SK-N-SH (cell line): ENCODE results near the gene FLRT1. TPM values are rescaled to one million over a fixed set of nuclear protein-coding genes. Genes with fewer than 3 reads are reported as not detected.

Experiments
- CTCF ChIA-PET: fragments of 300-600, 350-600 bp; formaldehyde crosslinking; extraction: SDS; loops from one replicate; lab custom pipeline; 2021; lab: Yijun Ruan, JAX
- POLR2A ChIA-PET: fragments of 350-600 bp; sonication (Branson Sonifier 250); formaldehyde crosslinking; extraction: SDS; loops from one replicate; lab custom pipeline; 2020; ENCODE audit warnings: antibody characterized with exemption, inconsistent platforms; lab: Yijun Ruan, JAX
- DNase-seq: peaks from one replicate; pipeline ENCODE4 v3.0.0; 2012
- H2AFZ ChIP-seq: fragments of 200-600 bp; sonication (generic); 2 replicates; pipeline ENCODE4 v1.8.1; 2016; ENCODE audit warnings: antibody characterized with exemption, mild to moderate bottlenecking, low read depth
- H3F3A ChIP-seq: fragments of 200-600 bp; sonication (generic); replicated peaks from 2 replicates; pipeline ENCODE3; 2016; ENCODE audit warnings: antibody characterized with exemption, mild to moderate bottlenecking; ENCODE audit not compliant: insufficient read depth
- H3K27ac ChIP-seq, 2 experiments: fragments of 200-500 bp in 1 of 2; fragments of 200-600 bp in 1 of 2; sonication (Bioruptor generic) in 1 of 2; sonication (generic), shearing (Covaris generic) in 1 of 2; 2 replicates each; pipeline versions ENCODE4 v1.5.1 to v1.6.1; 2014 to 2016; ENCODE audit warnings: low read depth in 2 of 2, inconsistent platforms in 1 of 2, low read length in 1 of 2, mild to moderate bottlenecking in 1 of 2, mixed read lengths in 1 of 2
- H3K27me3 ChIP-seq: fragments of 200-600 bp; sonication (generic), shearing (Covaris generic); 2 replicates; pipeline ENCODE4 v1.6.1; 2016; ENCODE audit warnings: mixed run types; ENCODE audit not compliant: insufficient read depth
- H3K36me3 ChIP-seq, 2 experiments: fragments of 200-500 bp in 1 of 2; fragments of 200-600 bp in 1 of 2; sonication (Bioruptor generic) in 1 of 2; sonication (generic) in 1 of 2; replicated peaks in 1 of 2; 2 replicates each; pipeline versions ENCODE3 to v1.5.1; 2014 to 2016; ENCODE audit warnings: low read length in 1 of 2, mild to moderate bottlenecking in 1 of 2; ENCODE audit not compliant: insufficient read depth in 2 of 2, control insufficient read depth in 1 of 2
- H3K4me1 ChIP-seq, 2 experiments: fragments of 200-500 bp in 1 of 2; fragments of 200-600 bp in 1 of 2; sonication (Bioruptor generic) in 1 of 2; sonication (generic), shearing (Covaris generic) in 1 of 2; 2 replicates each; pipeline versions ENCODE4 v1.5.1 to v1.6.1; 2014 to 2016; ENCODE audit warnings: low read depth in 1 of 2, low read length in 1 of 2, mixed run types in 1 of 2; ENCODE audit not compliant: insufficient read depth in 2 of 2, control insufficient read depth in 1 of 2
- H3K4me2 ChIP-seq: fragments of 200-600 bp; sonication (generic), shearing (Covaris generic); 2 replicates; pipeline ENCODE4 v1.6.1; 2017; ENCODE audit warnings: mixed run types
- H3K4me3 ChIP-seq, 2 experiments: fragments of 200-500 bp in 1 of 2; fragments of 200-600 bp in 1 of 2; sonication (Bioruptor generic) in 1 of 2; sonication (generic), shearing (Covaris generic) in 1 of 2; 2 replicates each; pipeline versions ENCODE4 v1.5.1 to v1.8.1; 2014 to 2016; ENCODE audit warnings: low read depth in 2 of 2, inconsistent platforms in 1 of 2, low read length in 1 of 2, mild to moderate bottlenecking in 1 of 2, mixed read lengths in 1 of 2, moderate library complexity in 1 of 2
- H3K79me2 ChIP-seq: fragments of 200-600 bp; sonication (generic); 2 replicates; pipeline ENCODE4 v1.8.1; 2017; ENCODE audit warnings: mild to moderate bottlenecking; ENCODE audit not compliant: insufficient read depth
- H3K9ac ChIP-seq: fragments of 200-600 bp; sonication (generic); 2 replicates; pipeline ENCODE4 v1.6.1; 2017; ENCODE audit warnings: mixed run types
- H3K9me2 ChIP-seq: fragments of 200-600 bp; sonication (generic); 2 replicates; pipeline ENCODE4 v1.6.1; 2017; ENCODE audit warnings: mixed run types
- H3K9me3 ChIP-seq: fragments of 200-600 bp; sonication (generic); 2 replicates; pipeline ENCODE4 v1.6.1; 2017; ENCODE audit warnings: mixed run types, mild to moderate bottlenecking, moderate library complexity
- H4K20me1 ChIP-seq: fragments of 200-600 bp; sonication (generic); 2 replicates; pipeline ENCODE4 v1.6.1; 2017; ENCODE audit warnings: mild to moderate bottlenecking, mixed run types; ENCODE audit not compliant: insufficient read depth
- ELF1 ChIP-seq: IDR thresholded peaks from 2 replicates; pipeline ENCODE4 v1.4.0; 2012
- EZH2phosphoT487 ChIP-seq: fragments of 200-600 bp; sonication (generic); IDR thresholded peaks from 2 replicates; pipeline ENCODE4 v1.6.1; 2017; ENCODE audit warnings: low read depth, mixed run types, mild to moderate bottlenecking, antibody characterized with exemption, moderate library complexity, borderline replicate concordance
- FOSL2 ChIP-seq: IDR thresholded peaks from 2 replicates; pipeline ENCODE4 v1.4.0; 2012; ENCODE audit warnings: low read depth, mild to moderate bottlenecking, moderate library complexity, borderline replicate concordance
- FOXJ3 ChIP-seq: sonication (generic); formaldehyde crosslinking; IDR thresholded peaks from 2 replicates; pipeline ENCODE4 v1.5.1; 2020; ENCODE audit warnings: mild to moderate bottlenecking, missing genetic modification reagents
- FOXM1 ChIP-seq: IDR thresholded peaks from 2 replicates; pipeline ENCODE4 v1.4.0; 2012; ENCODE audit warnings: low read depth, mild to moderate bottlenecking
- JUND ChIP-seq: IDR thresholded peaks from 2 replicates; pipeline ENCODE4 v1.4.0; 2012
- POLR2AphosphoS5 ChIP-seq: IDR thresholded peaks from 2 replicates; pipeline ENCODE4 v1.6.1; 2012; ENCODE audit warnings: low read depth, low read length
- RXRA ChIP-seq: IDR thresholded peaks from 2 replicates; pipeline ENCODE4 v1.4.0; 2012; ENCODE audit warnings: low read depth, mild to moderate bottlenecking, borderline replicate concordance
- SIN3A ChIP-seq: IDR thresholded peaks from 2 replicates; pipeline ENCODE4 v1.6.1; 2012; ENCODE audit warnings: low read depth, mild to moderate bottlenecking, low read length, moderate library complexity, borderline replicate concordance
- TAF1 ChIP-seq: IDR thresholded peaks from 2 replicates; pipeline ENCODE4 v1.6.1; 2012; ENCODE audit warnings: low read depth, mild to moderate bottlenecking, low read length, moderate library complexity, borderline replicate concordance
- TEAD4 ChIP-seq: IDR thresholded peaks from 2 replicates; pipeline ENCODE4 v1.4.0; 2012; ENCODE audit warnings: mild to moderate bottlenecking, borderline replicate concordance; ENCODE audit not compliant: insufficient read depth
- WGBS: methylation state at CpG from one replicate; pipeline ENCODE4 v1.1.6; 2017; ENCODE audit warnings: low lambda C conversion rate; 5-methylcytosine and 5-hydroxymethylcytosine counted together
- polyA plus RNA-seq, 3 experiments: library from polyadenylated mRNA; depleted of rRNA; stranded (reverse); fragments of >200 nt; gene quantifications; 2 replicates each; pipeline ENCODE4 v1.2.3, GENCODE V29; 2012
- TF ChIP-seq, protein P1 (sequence below): fragments of 150-350 bp; IDR thresholded peaks from 2 replicates; pipeline ENCODE4 v1.6.1; 2016; ENCODE audit warnings: mild to moderate bottlenecking, low read depth, low read length
- TF ChIP-seq, protein P2 (sequence below): IDR thresholded peaks from 2 replicates; pipeline ENCODE4 v1.4.0; 2012; ENCODE audit warnings: low read depth, borderline replicate concordance

FLRT1 gene
- polyA plus RNA-seq, 1 of the 3 experiments (the other 2 are of a cell fraction): 0.03 TPM

- Histone ChIP-seq H4K20me1 (0 out of 2 replicates have a peak, but pooled peaks cover 3% of the 10 kb centered on the region), H3K9me2 (no peaks in the 10 kb centered on the region), H3K9me3 (no peaks in the 10 kb centered on the region), H3K27me3 (no peaks in the 10 kb centered on the region), H3K36me3 (no peaks in the 10 kb centered on the region), H3K4me1 (peaks cover 3 to 77% of the 10 kb centered on the region in 2 experiments; a peak in 2 of 4 replicates), H3K27ac (peak overlapping the region in 1 of 2 experiments; percentile 51; a peak in 1 of 4 replicates), H3K4me2 (no peak overlapping the region), H3K4me3 (no peak overlapping the region; a peak in 1 of 4 replicates), H3F3A (no peaks in the 10 kb centered on the region), H3K79me2 (no peaks in the 10 kb centered on the region), H2AFZ (no peak overlapping the region), H3K9ac (no peak overlapping the region)
- no peak for DNase-seq
- 100% methylated on average over 1 of the region's 4 CpGs for WGBS
- ChIA-PET CTCF (interaction anchor here (0.9 to 11.1 kb wide), 5 partner anchors 15 to 127 kb away, joined by 3 to 207 read pairs (median 4); no protein-coding TSS in a partner anchor), POLR2A (no interaction called here)
- TF ChIP-seq JUND (no peak), RXRA (no peak), EZH2phosphoT487 (no peak), TEAD4 (no peak), FOSL2 (no peak), POLR2AphosphoS5 (no peak), FOXJ3 (no peak), TAF1 (no peak), ELF1 (no peak), FOXM1 (no peak)
- TF ChIP-seq, protein P1, sequence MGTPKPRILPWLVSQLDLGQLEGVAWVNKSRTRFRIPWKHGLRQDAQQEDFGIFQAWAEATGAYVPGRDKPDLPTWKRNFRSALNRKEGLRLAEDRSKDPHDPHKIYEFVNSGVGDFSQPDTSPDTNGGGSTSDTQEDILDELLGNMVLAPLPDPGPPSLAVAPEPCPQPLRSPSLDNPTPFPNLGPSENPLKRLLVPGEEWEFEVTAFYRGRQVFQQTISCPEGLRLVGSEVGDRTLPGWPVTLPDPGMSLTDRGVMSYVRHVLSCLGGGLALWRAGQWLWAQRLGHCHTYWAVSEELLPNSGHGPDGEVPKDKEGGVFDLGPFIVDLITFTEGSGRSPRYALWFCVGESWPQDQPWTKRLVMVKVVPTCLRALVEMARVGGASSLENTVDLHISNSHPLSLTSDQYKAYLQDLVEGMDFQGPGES: no peak
- TF ChIP-seq, protein P2, sequence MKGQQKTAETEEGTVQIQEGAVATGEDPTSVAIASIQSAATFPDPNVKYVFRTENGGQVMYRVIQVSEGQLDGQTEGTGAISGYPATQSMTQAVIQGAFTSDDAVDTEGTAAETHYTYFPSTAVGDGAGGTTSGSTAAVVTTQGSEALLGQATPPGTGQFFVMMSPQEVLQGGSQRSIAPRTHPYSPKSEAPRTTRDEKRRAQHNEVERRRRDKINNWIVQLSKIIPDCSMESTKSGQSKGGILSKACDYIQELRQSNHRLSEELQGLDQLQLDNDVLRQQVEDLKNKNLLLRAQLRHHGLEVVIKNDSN: no peak
These were observed 2.8 kb downstream of the FLRT1 start for GRCh38 chr11:64038500-64038899.

DNA sequence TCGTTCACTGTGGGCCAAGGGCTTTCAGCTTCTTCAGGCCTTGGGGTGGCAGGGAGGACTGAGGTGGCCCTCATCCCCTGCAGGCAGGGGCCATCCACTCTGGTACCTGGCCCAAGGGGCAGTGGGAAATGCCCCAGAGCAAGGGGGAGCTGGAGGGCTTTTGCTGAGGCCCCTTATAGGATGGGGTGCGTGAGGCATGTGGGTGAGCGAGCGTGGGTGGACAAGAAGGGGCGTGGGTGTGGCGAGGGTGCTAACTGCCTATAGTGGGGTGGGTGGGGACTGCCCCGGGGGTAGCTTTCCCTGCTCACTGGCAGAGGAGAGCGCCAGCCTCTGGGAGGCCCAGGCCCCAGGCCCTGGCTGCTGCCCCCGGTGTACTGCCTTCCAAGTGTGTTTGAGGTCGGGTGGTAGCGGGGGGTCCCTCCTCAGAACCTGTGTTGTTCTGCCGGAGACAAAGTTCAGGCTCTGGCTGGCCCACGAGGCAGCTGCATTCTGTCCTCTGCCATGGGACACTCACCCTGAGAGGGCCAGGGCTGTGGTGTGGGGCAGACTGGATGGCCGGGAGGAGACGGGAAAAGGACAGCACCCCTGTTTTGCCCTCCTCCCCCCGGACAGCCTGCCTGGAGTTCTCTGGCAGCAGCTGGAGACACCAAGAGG is 3.4 kb downstream of the FLRT1 start:
- no peaks in the 10 kb centered on the region for H3K36me3 ChIP-seq
- no peaks in the 10 kb centered on the region for H3K9me2 ChIP-seq
- no peaks in the 10 kb centered on the region for H3K9me3 ChIP-seq
- H3K4me2 ChIP-seq: no peak overlapping the region
- no peak overlapping the region for H3K9ac ChIP-seq
- peaks cover 3 to 73% of the 10 kb centered on the region in 2 experiments; a peak in 2 of 4 replicates for H3K4me1 ChIP-seq
- H3K4me3 ChIP-seq: no peak overlapping the region
- no peaks in the 10 kb centered on the region for H3K27me3 ChIP-seq
- H3K27ac ChIP-seq: peak overlapping the region in 1 of 2 experiments; percentile 51; a peak in 1 of 4 replicates
- CTCF ChIA-PET: interaction anchor here (0.9 to 11.1 kb wide), 6 partner anchors 15 to 126 kb away, joined by 3 to 207 read pairs (median 5); no protein-coding TSS in a partner anchor
- no peak for DNase-seq
- 97% methylated on average over 5 of the region's 16 CpGs for WGBS
- no peaks in the 10 kb centered on the region for H3F3A ChIP-seq
- H2AFZ ChIP-seq: no peak overlapping the region
- POLR2A ChIA-PET: interaction anchor here (1.2 kb wide), 1 partner anchor 19 kb away, joined by 4 read pairs; no protein-coding TSS in a partner anchor
- no peaks in the 10 kb centered on the region for H3K79me2 ChIP-seq
- H4K20me1 ChIP-seq: 0 out of 2 replicates have a peak, but pooled peaks cover 3% of the 10 kb centered on the region
- no peak for TF ChIP-seq SIN3A
